ENCODE results near the gene FHAD1.

Gene FHAD1

GRCh38 chr1:15444468-15445389, 197.7 kb downstream of the FHAD1 start:
- DNase-seq, result no peak

GRCh38 chr1:15445390-15446122, 198.5 kb downstream of the FHAD1 start:
- DNase-seq, result no peak

GRCh38 chr1:15446212-15446611, 199.2 kb downstream of the FHAD1 start:
- DNase-seq, result no peak

All from activated CD4-positive, alpha-beta T cell treated with anti-CD3 and anti-CD28 coated beads, Interleukin-2, amount 50 U/mL, for 16 hours (primary cell).